Spleen (tissue), 11 donors: Measurements from ENCODE around the gene SYCP3. TPM values are rescaled to one million over a fixed set of nuclear protein-coding genes. Genes with fewer than 3 reads are reported as not detected.

Experiments used
- DNase-seq: peaks from one replicate; pipeline ENCODE4 v3.0.0-alpha.2; 2020
- H3K27ac ChIP-seq, 8 donors: fragments of 200-600 bp; sonication (generic) in 7 of 8; 1 replicate in 4 of 8; 2 replicates in 4 of 8; pipeline versions ENCODE4 v1.5.0 to v1.8.0; 2016 to 2021; ENCODE audit warnings: inconsistent platforms in 4 of 8, mild to moderate bottlenecking in 4 of 8, moderate library complexity in 1 of 8
- H3K27me3 ChIP-seq, 7 donors: fragments of 200-600 bp; sonication (generic) in 6 of 7; replicated peaks in 1 of 7; 1 replicate in 4 of 7; 2 replicates in 3 of 7; pipeline versions ENCODE4 v1.5.0 to v1.8.0; 2016 to 2021; ENCODE audit warnings: inconsistent platforms in 3 of 7, mild to moderate bottlenecking in 1 of 7
- H3K36me3 ChIP-seq, 6 donors: fragments of 200-600 bp; sonication (generic) in 5 of 6; 1 replicate in 4 of 6; 2 replicates in 2 of 6; pipeline versions ENCODE4 v1.5.0 to v1.8.0; 2016 to 2021; ENCODE audit warnings: inconsistent platforms in 2 of 6
- H3K4me1 ChIP-seq, 6 donors: fragments of 200-600 bp; sonication (generic) in 5 of 6; 1 replicate in 3 of 6; 2 replicates in 3 of 6; pipeline versions ENCODE4 v1.5.0 to v1.8.0; 2016 to 2021; ENCODE audit warnings: inconsistent platforms in 3 of 6
- H3K4me3 ChIP-seq, 8 donors: fragments of 200-600 bp; sonication (generic) in 7 of 8; 1 replicate in 4 of 8; 2 replicates in 4 of 8; pipeline versions ENCODE4 v1.5.0 to v1.8.0; 2016 to 2021; ENCODE audit warnings: inconsistent platforms in 4 of 8, mild to moderate bottlenecking in 4 of 8, moderate library complexity in 2 of 8
- H3K9me3 ChIP-seq, 8 donors: fragments of 200-600 bp; sonication (generic) in 7 of 8; 1 replicate in 4 of 8; 2 replicates in 4 of 8; pipeline versions ENCODE4 v1.5.0 to v1.8.0; 2016 to 2021; ENCODE audit warnings: inconsistent platforms in 4 of 8
- POLR2A ChIP-seq, 3 donors: fragments of 450-650 bp; IDR thresholded peaks; one replicate each; pipeline ENCODE4 v1.5.1; 2017; ENCODE audit warnings: antibody characterized with exemption in 3 of 3, mild to moderate bottlenecking in 1 of 3
- POLR2AphosphoS5 ChIP-seq, 3 donors: sonication (generic); formaldehyde crosslinking; IDR thresholded peaks; one replicate each; pipeline ENCODE4 v1.5.1; 2017; ENCODE audit warnings: antibody characterized with exemption in 3 of 3
- WGBS, 5 donors: extraction: QIAGEN DNeasy Blood & Tissue Kit in 3 of 5; methylation state at CpG; one replicate each; pipeline versions ENCODE4 v1.1.5 to v1.1.7; 2013 to 2018; 5-methylcytosine and 5-hydroxymethylcytosine counted together
- intact Hi-C: fragments of 100-400 bp; cut with DNase I; formaldehyde crosslinking; loops from one replicate; pipeline ENCODE4 v1.15.0; 2023; ENCODE audit warnings: low total_unique reads
- polyA plus RNA-seq, 3 donors: library from polyadenylated mRNA; stranded (reverse); fragments of 200-250 nt; gene quantifications; one replicate each; pipeline ENCODE4 v1.2.1, GENCODE V29; 2013
- total RNA-seq, 7 donors: library from RNA; depleted of rRNA in 3 of 7; stranded (reverse); fragments of >200 nt in 3 of 7; fragmentation: NEBNext Ultra II Directional in 4 of 7; extraction: Animal tissue kit (Norgen Biotek cat#: 25700) in 4 of 7; gene quantifications; one replicate each; pipeline versions ENCODE4 v1.1.0 to v1.2.1, GENCODE V29; 2016 to 2021
- TF ChIP-seq, protein P1 (sequence below), 11 experiments: fragments of 200-600 bp in 7 of 11; fragments of 450-650 bp in 4 of 11; sonication (generic) in 4 of 11; IDR thresholded peaks in 8 of 11; conservative IDR thresholded peaks in 3 of 11; 1 replicate in 7 of 11; 2 replicates in 4 of 11; pipeline versions ENCODE4 v1.4.0 to v1.8.0; 2016 to 2021; ENCODE audit warnings: antibody characterized with exemption in 11 of 11, inconsistent platforms in 4 of 11, mild to moderate bottlenecking in 1 of 11
- donor health status: healthy with polysubstance abuse.
- donor health status: DM: no; HTN: no; CAD: no; lungs with moderate emphysema.
- donor health status: DM: no; HTN: no; CAD: no.
- donor health status: Bipolar disorder and iron deficiency.
- donor health status: healthy.
- donor health status: DM: no; HTN: no; CAD: no.
- donor health status: DM: yes; HTN: yes; CAD: no.

Gene SYCP3
- total and polyA plus RNA-seq, 10 donors = 0.23 to 3.5 (median 0.44) TPM

DNA sequence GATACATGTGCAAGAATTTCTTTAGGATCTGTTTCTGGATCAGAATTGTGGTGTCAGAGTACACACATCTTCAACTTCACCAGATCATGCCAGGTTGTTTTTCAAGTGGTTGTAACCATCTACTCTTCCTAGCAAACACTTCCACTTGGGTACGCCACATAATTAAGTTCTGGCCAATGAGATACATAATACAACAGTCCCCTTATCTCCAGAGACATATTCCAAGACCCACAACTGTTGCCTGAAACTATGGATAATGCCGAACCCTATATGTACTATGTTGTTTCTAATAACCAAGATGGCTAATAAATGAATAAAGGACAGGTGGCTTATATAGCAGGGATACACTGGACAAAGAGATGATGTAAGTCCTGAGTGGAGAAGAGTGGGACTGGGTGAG, 44.3 kb downstream of the SYCP3 start:
- DNase-seq = no peak
- TF ChIP-seq POLR2A (IDR thresholded peaks at IDR 0.05) = no peak
- TF ChIP-seq POLR2AphosphoS5 (IDR thresholded peaks at IDR 0.05) = no peak
- TF ChIP-seq, protein P1, sequence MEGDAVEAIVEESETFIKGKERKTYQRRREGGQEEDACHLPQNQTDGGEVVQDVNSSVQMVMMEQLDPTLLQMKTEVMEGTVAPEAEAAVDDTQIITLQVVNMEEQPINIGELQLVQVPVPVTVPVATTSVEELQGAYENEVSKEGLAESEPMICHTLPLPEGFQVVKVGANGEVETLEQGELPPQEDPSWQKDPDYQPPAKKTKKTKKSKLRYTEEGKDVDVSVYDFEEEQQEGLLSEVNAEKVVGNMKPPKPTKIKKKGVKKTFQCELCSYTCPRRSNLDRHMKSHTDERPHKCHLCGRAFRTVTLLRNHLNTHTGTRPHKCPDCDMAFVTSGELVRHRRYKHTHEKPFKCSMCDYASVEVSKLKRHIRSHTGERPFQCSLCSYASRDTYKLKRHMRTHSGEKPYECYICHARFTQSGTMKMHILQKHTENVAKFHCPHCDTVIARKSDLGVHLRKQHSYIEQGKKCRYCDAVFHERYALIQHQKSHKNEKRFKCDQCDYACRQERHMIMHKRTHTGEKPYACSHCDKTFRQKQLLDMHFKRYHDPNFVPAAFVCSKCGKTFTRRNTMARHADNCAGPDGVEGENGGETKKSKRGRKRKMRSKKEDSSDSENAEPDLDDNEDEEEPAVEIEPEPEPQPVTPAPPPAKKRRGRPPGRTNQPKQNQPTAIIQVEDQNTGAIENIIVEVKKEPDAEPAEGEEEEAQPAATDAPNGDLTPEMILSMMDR (IDR thresholded peaks at IDR 0.05 in 8 of 11, conservative IDR thresholded peaks at IDR 0.05 in 3 of 11) = no peak
- H3K27ac ChIP-seq = no peak overlapping the region
- H3K9me3 ChIP-seq = no peaks in the 10 kb centered on the region
- WGBS, 5 donors = 93 to 98% (median 97%) methylated on average over 2 of the region's 2 CpGs
- intact Hi-C loops = no loop called here
- no peaks in the 10 kb centered on the region for H3K27me3 ChIP-seq
- no peak overlapping the region for H3K4me3 ChIP-seq
- no peaks in the 10 kb centered on the region for H3K36me3 ChIP-seq
- H3K4me1 ChIP-seq = peaks cover 12 to 41% (median 27%) of the 10 kb centered on the region in 6 donors

DNA sequence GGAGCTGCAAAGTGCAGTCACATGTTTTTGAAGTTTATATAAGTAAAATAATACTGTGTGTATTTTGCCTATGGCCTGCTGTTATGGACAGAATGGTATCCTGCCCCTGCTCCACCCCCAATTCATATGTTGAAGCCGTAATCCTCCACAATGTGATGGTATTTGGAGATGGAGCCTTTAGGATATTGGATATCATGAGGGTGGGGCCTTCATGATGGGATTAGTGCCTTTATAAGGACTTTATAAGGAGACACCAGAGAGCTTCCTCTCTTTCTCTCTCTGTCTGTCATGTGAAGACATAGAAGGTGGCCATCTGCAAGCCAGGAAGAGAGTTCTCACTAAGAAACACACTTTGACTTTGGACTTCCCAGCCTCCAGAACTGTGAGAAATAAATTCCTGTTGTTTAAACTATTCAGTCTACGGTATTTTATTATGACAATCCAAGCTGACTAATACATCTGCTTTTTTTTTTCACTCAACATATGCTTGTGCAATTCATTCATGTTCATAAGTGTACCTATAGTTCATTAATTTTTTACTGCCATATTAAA, 44.9 kb downstream of the SYCP3 start:
- 90 to 100% (median 91%) methylated on average over 2 of the region's 2 CpGs for WGBS, 5 donors
- no peak for DNase-seq
- TF ChIP-seq, protein P1 (IDR thresholded peaks at IDR 0.05 in 8 of 11, conservative IDR thresholded peaks at IDR 0.05 in 3 of 11) = no peak
- TF ChIP-seq POLR2AphosphoS5 (IDR thresholded peaks at IDR 0.05) (no peak), POLR2A (IDR thresholded peaks at IDR 0.05) (no peak)
- H3K9me3 ChIP-seq = no peaks in the 10 kb centered on the region
- peaks cover 12 to 35% (median 21%) of the 10 kb centered on the region in 6 donors for H3K4me1 ChIP-seq
- H3K27ac ChIP-seq = no peak overlapping the region
- intact Hi-C loops = no loop called here
- H3K4me3 ChIP-seq = no peak overlapping the region
- no peaks in the 10 kb centered on the region for H3K36me3 ChIP-seq
- H3K27me3 ChIP-seq = no peaks in the 10 kb centered on the region

DNA sequence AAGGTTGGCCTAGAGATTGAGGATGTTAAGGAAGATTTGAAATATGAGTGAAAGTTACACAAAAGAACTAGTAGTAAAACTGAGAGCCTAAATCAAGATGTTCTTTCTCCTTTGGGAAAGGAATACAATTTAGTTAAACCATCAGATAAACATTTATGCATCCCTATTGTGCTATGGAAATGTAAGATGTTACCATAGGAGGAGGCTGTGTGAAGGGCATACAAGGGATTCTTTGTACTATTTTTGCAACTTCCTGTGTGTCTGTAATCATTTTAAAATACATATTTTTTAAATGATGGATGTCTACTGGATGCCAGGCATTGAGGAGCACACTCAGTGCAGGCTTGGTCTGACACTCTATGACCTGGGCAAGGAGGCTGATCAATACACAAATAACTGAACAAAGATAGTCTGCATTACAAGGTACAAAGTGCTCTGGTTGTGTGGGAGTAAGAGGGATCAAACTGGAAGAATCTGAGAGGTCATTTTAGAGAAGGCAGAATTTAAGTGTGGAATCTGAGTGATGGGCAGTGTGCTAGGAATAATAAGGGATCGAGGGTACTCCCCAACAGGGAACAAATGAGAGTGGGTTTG, 47.7 kb downstream of the SYCP3 start:
- Histone ChIP-seq H3K4me1 (peaks cover 6 to 17% (median 7%) of the 10 kb centered on the region in 6 donors), H3K36me3 (no peaks in the 10 kb centered on the region), H3K27ac (no peak overlapping the region), H3K9me3 (no peaks in the 10 kb centered on the region), H3K27me3 (no peaks in the 10 kb centered on the region), H3K4me3 (no peak overlapping the region)
- 81 to 93% (median 85%) methylated on average over 1 of the region's 1 CpG for WGBS, 5 donors
- intact Hi-C loops = no loop called here
- no peak for TF ChIP-seq POLR2AphosphoS5 (IDR thresholded peaks at IDR 0.05)
- TF ChIP-seq, protein P1 (IDR thresholded peaks at IDR 0.05 in 8 of 11, conservative IDR thresholded peaks at IDR 0.05 in 3 of 11) = no peak
- TF ChIP-seq POLR2A (IDR thresholded peaks at IDR 0.05) = no peak
- DNase-seq = no peak

DNA sequence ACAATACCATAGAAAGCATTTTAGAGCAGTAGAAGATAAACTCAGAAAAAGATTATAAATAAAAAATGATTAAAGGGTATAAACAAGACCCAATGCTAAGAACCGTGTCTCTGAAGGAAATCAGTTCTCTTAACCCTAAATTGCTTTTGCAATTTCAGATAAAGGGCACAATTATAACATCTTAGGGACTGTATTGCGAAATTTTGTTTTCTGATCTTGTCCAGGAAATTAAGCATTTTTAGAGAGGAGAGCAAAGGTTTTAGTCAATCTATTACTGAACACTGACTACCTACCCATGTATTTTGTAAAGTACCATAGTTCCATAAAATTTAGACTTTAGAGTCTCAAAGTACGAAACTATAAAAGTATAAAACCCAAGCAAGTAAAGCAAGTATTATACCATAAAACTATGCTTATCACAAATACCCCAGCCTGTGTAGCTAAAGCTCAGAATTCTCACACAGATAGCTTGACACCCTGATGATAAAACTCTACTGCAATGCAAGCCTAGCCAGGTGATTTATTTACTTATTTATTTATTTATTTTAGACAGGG, 48.6 kb downstream of the SYCP3 start:
- 55 to 77% (median 62%) methylated on average over 3 of the region's 3 CpGs for WGBS, 5 donors
- no peaks in the 10 kb centered on the region for H3K9me3 ChIP-seq
- DNase-seq = no peak
- H3K27ac ChIP-seq = no peak overlapping the region
- intact Hi-C loops = no loop called here
- H3K36me3 ChIP-seq = no peaks in the 10 kb centered on the region
- H3K4me1 ChIP-seq = peaks cover 0 to 7% (median 0%) of the 10 kb centered on the region in 6 donors
- H3K4me3 ChIP-seq = no peak overlapping the region
- TF ChIP-seq POLR2A (IDR thresholded peaks at IDR 0.05) (no peak), POLR2AphosphoS5 (IDR thresholded peaks at IDR 0.05) (no peak)
- TF ChIP-seq, protein P1 (IDR thresholded peaks at IDR 0.05 in 8 of 11, conservative IDR thresholded peaks at IDR 0.05 in 3 of 11) = no peak
- no peaks in the 10 kb centered on the region for H3K27me3 ChIP-seq
